GM23338 (cell line): ENCODE results near the gene BANK1. TPM values are rescaled to one million over a fixed set of nuclear protein-coding genes. Genes with fewer than 3 reads are reported as not detected.

Experiments used
- ATAC-seq: fragments of 200-7000 bp; cut with Tn5 transposase; 3 replicates; pipeline ENCODE4 v1.9.1; 2020
- DNase-seq: peaks from one replicate; pipeline ENCODE4 v3.0.0-alpha.2; 2015; ENCODE audit warnings: low spot score
- H2AFZ ChIP-seq: fragments of 200-600 bp; sonication (generic); 2 replicates; pipeline ENCODE4 v1.8.0; 2016; ENCODE audit warnings: antibody characterized with exemption, mild to moderate bottlenecking, moderate library complexity
- H3F3A ChIP-seq: fragments of 200-600 bp; sonication (generic); replicated peaks from 2 replicates; pipeline ENCODE4 v1.8.0; 2017; ENCODE audit warnings: antibody characterized with exemption, mixed run types, low read depth
- H3K27ac ChIP-seq: fragments of 200-600 bp; sonication (generic); 2 replicates; pipeline ENCODE4 v1.6.1; 2016; ENCODE audit warnings: low read depth
- H3K27me3 ChIP-seq: fragments of 200-600 bp; sonication (generic); 2 replicates; pipeline ENCODE4 v1.8.0; 2016; ENCODE audit warnings: mild to moderate bottlenecking, mixed run types, moderate library complexity; ENCODE audit not compliant: insufficient read depth
- H3K36me3 ChIP-seq: fragments of 200-600 bp; sonication (generic); 2 replicates; pipeline ENCODE4 v1.8.0; 2016; ENCODE audit warnings: mild to moderate bottlenecking; ENCODE audit not compliant: insufficient read depth
- H3K4me1 ChIP-seq: fragments of 200-600 bp; sonication (generic); 2 replicates; pipeline ENCODE4 v1.8.0; 2016; ENCODE audit warnings: mild to moderate bottlenecking, moderate library complexity; ENCODE audit not compliant: insufficient read depth
- H3K4me2 ChIP-seq: fragments of 200-600 bp; sonication (generic); 2 replicates; pipeline ENCODE4 v1.7.1; 2017; ENCODE audit warnings: mixed run types
- H3K4me3 ChIP-seq: fragments of 200-600 bp; sonication (generic); 2 replicates; pipeline ENCODE4 v1.6.1; 2016; ENCODE audit warnings: mixed run types
- H3K79me2 ChIP-seq: fragments of 200-600 bp; sonication (generic); replicated peaks from 2 replicates; pipeline ENCODE4 v1.8.0; 2017; ENCODE audit warnings: mild to moderate bottlenecking; ENCODE audit not compliant: insufficient read depth
- H3K9me2 ChIP-seq: fragments of 200-600 bp; sonication (generic); 2 replicates; pipeline ENCODE4 v1.8.0; 2017; ENCODE audit not compliant: insufficient read depth
- H4K20me1 ChIP-seq: fragments of 200-600 bp; sonication (generic); replicated peaks from 2 replicates; pipeline ENCODE4 v1.8.0; 2017; ENCODE audit warnings: mild to moderate bottlenecking; ENCODE audit not compliant: insufficient read depth
- H3K27ac Mint-ChIP-seq: 2 replicates; pipeline ENCODE4 v1.8.0; 2020; ENCODE audit warnings: inconsistent platforms, mild to moderate bottlenecking, moderate library complexity, mixed read lengths
- H3K27me3 Mint-ChIP-seq: 3 replicates; pipeline ENCODE4 v1.8.0; 2022; ENCODE audit warnings: low read depth, mild to moderate bottlenecking, moderate library complexity, mixed read lengths, inconsistent platforms; ENCODE audit not compliant: insufficient read depth, poor library complexity
- H3K36me3 Mint-ChIP-seq: 3 replicates; pipeline ENCODE4 v1.8.0; 2021; ENCODE audit warnings: low read depth, mild to moderate bottlenecking, inconsistent platforms, moderate library complexity, mixed read lengths
- H3K4me1 Mint-ChIP-seq: 3 replicates; pipeline ENCODE4 v1.8.0; 2020; ENCODE audit warnings: mild to moderate bottlenecking, inconsistent platforms, mixed read lengths
- H3K4me3 Mint-ChIP-seq: 3 replicates; pipeline ENCODE4 v1.8.0; 2021; ENCODE audit warnings: moderate library complexity, mild to moderate bottlenecking, inconsistent platforms, mixed read lengths
- H3K9me3 Mint-ChIP-seq: 3 replicates; pipeline ENCODE4 v1.8.0; 2020; ENCODE audit warnings: moderate library complexity, mild to moderate bottlenecking, inconsistent platforms, mixed read lengths
- EZH2phosphoT487 ChIP-seq: fragments of 200-600 bp; sonication (generic); IDR thresholded peaks from one replicate; pipeline ENCODE4 v1.8.1; 2018; ENCODE audit warnings: antibody characterized with exemption; ENCODE audit not compliant: unreplicated experiment
- POLR2AphosphoS5 ChIP-seq: IDR thresholded peaks from 2 replicates; pipeline ENCODE4 v1.6.1; 2016; ENCODE audit warnings: antibody characterized with exemption, low read depth
- STAT1 ChIP-seq: IDR thresholded peaks from one replicate; pipeline ENCODE4 v1.6.1; 2016; ENCODE audit warnings: antibody characterized with exemption; ENCODE audit not compliant: unreplicated experiment
- ZNF114 ChIP-seq: fragments of 250-450 bp; sonication (Bioruptor Pico); IDR thresholded peaks from 2 replicates; pipeline ENCODE4 v1.5.0; 2020; ENCODE audit warnings: mild to moderate bottlenecking, moderate library complexity
- ZNF331 ChIP-seq: fragments of 250-450 bp; sonication (Bioruptor Pico); IDR thresholded peaks from 2 replicates; pipeline ENCODE4 v1.5.0; 2020; ENCODE audit warnings: low read depth, mild to moderate bottlenecking, moderate library complexity
- polyA plus RNA-seq: library from polyadenylated mRNA; unstranded; fragments of >200 nt; fragmentation: Nextera tagmentation; extraction: Ambion mirVana; gene quantifications from 2 replicates; pipeline ENCODE4 v1.2.1, GENCODE V29; 2016
- total RNA-seq: library from RNA; depleted of rRNA; stranded (reverse); fragments of >200 nt; shearing (Covaris generic); gene quantifications from 2 replicates; pipeline ENCODE4 v1.2.3, GENCODE V29; 2014
- TF ChIP-seq, protein P1 (sequence below): fragments of 250-450 bp; sonication (Bioruptor Pico); IDR thresholded peaks from 2 replicates; pipeline ENCODE4 v1.5.0; 2020; ENCODE audit warnings: mild to moderate bottlenecking, moderate library complexity

BANK1 gene
- total and polyA plus RNA-seq, 2 experiments from 2014 or later = 0.86 to 0.87 TPM

DNA sequence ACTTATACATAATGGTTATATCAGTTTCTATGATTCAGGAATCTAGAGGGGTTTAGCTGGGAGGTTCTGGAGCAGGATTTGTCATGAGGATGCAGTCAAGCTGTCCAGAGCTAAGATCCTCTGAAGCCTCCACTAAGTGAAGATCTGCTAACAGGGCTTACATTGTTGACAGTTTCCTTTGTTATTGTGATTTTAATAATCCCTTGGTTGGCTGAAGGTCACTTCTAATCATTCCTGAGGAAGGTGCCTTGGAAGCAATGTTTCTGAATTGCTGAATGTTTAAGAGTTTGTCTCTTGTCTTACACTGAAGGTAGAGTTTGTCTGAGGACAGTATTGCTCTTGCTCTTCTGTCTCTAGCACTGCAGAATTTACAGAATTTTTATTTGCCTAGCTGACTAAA is 41.3 kb downstream of the BANK1 start:
- Mint-ChIP-seq H3K27ac (no peak overlapping the region), H3K9me3 (no peaks in the 10 kb centered on the region), H3K4me3 (no peak overlapping the region), H3K4me1 (peaks cover 6% of the 10 kb centered on the region), H3K36me3 (no peaks in the 10 kb centered on the region), H3K27me3 (no peaks in the 10 kb centered on the region)
- Histone ChIP-seq H3F3A (no peaks in the 10 kb centered on the region), H3K4me1 (no peaks in the 10 kb centered on the region), H3K4me3 (no peak overlapping the region), H3K27me3 (no peaks in the 10 kb centered on the region), H3K27ac (no peak overlapping the region), H4K20me1 (no peaks in the 10 kb centered on the region), H3K9me2 (no peaks in the 10 kb centered on the region), H2AFZ (no peak overlapping the region), H3K79me2 (no peaks in the 10 kb centered on the region), H3K4me2 (0 out of 2 replicates have a peak overlapping the region, but pooled peaks have one; percentile 15), H3K36me3 (no peaks in the 10 kb centered on the region)
- DNase-seq = peak; percentile 3
- TF ChIP-seq ZNF331 (CRISPR knock-in tag) = no peak
- TF ChIP-seq, protein P1, sequence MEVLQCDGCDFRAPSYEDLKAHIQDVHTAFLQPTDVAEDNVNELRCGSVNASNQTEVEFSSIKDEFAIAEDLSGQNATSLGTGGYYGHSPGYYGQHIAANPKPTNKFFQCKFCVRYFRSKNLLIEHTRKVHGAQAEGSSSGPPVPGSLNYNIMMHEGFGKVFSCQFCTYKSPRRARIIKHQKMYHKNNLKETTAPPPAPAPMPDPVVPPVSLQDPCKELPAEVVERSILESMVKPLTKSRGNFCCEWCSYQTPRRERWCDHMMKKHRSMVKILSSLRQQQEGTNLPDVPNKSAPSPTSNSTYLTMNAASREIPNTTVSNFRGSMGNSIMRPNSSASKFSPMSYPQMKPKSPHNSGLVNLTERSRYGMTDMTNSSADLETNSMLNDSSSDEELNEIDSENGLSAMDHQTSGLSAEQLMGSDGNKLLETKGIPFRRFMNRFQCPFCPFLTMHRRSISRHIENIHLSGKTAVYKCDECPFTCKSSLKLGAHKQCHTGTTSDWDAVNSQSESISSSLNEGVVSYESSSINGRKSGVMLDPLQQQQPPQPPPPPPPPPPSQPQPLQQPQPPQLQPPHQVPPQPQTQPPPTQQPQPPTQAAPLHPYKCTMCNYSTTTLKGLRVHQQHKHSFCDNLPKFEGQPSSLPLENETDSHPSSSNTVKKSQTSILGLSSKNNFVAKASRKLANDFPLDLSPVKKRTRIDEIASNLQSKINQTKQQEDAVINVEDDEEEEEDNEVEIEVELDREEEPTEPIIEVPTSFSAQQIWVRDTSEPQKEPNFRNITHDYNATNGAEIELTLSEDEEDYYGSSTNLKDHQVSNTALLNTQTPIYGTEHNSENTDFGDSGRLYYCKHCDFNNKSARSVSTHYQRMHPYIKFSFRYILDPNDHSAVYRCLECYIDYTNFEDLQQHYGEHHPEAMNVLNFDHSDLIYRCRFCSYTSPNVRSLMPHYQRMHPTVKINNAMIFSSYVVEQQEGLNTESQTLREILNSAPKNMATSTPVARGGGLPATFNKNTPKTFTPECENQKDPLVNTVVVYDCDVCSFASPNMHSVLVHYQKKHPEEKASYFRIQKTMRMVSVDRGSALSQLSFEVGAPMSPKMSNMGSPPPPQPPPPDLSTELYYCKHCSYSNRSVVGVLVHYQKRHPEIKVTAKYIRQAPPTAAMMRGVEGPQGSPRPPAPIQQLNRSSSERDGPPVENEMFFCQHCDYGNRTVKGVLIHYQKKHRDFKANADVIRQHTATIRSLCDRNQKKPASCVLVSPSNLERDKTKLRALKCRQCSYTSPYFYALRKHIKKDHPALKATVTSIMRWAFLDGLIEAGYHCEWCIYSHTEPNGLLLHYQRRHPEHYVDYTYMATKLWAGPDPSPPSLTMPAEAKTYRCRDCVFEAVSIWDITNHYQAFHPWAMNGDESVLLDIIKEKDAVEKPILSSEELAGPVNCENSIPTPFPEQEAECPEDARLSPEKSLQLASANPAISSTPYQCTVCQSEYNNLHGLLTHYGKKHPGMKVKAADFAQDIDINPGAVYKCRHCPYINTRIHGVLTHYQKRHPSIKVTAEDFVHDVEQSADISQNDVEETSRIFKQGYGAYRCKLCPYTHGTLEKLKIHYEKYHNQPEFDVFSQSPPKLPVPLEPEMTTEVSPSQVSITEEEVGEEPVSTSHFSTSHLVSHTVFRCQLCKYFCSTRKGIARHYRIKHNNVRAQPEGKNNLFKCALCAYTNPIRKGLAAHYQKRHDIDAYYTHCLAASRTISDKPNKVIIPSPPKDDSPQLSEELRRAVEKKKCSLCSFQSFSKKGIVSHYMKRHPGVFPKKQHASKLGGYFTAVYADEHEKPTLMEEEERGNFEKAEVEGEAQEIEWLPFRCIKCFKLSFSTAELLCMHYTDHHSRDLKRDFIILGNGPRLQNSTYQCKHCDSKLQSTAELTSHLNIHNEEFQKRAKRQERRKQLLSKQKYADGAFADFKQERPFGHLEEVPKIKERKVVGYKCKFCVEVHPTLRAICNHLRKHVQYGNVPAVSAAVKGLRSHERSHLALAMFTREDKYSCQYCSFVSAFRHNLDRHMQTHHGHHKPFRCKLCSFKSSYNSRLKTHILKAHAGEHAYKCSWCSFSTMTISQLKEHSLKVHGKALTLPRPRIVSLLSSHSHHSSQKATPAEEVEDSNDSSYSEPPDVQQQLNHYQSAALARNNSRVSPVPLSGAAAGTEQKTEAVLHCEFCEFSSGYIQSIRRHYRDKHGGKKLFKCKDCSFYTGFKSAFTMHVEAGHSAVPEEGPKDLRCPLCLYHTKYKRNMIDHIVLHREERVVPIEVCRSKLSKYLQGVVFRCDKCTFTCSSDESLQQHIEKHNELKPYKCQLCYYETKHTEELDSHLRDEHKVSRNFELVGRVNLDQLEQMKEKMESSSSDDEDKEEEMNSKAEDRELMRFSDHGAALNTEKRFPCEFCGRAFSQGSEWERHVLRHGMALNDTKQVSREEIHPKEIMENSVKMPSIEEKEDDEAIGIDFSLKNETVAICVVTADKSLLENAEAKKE (CRISPR knock-in tag) = peak; percentile 51; the same call in 1 of the 2 replicates
- ATAC-seq = no peak; the same call in 2 of the 3 replicates

DNA sequence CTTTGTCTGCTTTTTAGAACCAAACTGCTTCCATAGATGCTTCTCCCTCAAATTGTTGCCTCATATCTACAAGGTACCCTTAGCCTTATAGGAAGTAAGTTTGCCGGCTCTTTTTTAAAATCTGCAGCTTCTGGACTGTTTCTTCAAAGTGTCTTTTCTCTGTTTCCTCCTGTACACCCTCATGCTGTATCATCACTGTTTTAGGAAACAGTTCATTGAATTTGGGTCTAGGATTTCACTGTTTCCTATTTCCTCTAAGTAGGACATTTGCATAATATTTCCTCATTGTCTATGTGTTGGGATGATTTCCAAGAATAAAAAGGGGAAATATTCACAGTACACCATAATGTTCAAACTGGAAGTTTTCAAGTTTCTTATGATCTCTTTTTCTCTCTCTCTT is 43.0 kb downstream of the BANK1 start:
- Histone ChIP-seq H3F3A (no peaks in the 10 kb centered on the region), H3K79me2 (no peaks in the 10 kb centered on the region), H3K27me3 (no peaks in the 10 kb centered on the region), H3K27ac (no peak overlapping the region), H4K20me1 (no peaks in the 10 kb centered on the region), H3K4me2 (no peak overlapping the region), H2AFZ (no peak overlapping the region), H3K36me3 (no peaks in the 10 kb centered on the region), H3K4me3 (no peak overlapping the region), H3K9me2 (no peaks in the 10 kb centered on the region), H3K4me1 (no peaks in the 10 kb centered on the region)
- Mint-ChIP-seq H3K9me3 (no peaks in the 10 kb centered on the region), H3K4me1 (peaks cover 6% of the 10 kb centered on the region), H3K27me3 (no peaks in the 10 kb centered on the region), H3K27ac (no peak overlapping the region), H3K36me3 (no peaks in the 10 kb centered on the region), H3K4me3 (no peak overlapping the region)
- DNase-seq (no peak), ATAC-seq (no peak)
- TF ChIP-seq, protein P1 (CRISPR knock-in tag) = no peak
- TF ChIP-seq POLR2AphosphoS5 (no peak), ZNF114 (no peak), STAT1 (no peak), EZH2phosphoT487 (no peak)
